Astrocyte of the cerebellum (primary cell): ENCODE data around the gene DPH3.

Source experiments
- DNase-seq: peaks from one replicate; pipeline ENCODE4 v3.0.0-alpha.2; 2011; ENCODE audit warnings: low read depth
- H3K4me3 ChIP-seq: 2 replicates; pipeline ENCODE4 v1.5.1; 2011; ENCODE audit warnings: mild to moderate bottlenecking, low read depth, low read length, moderate library complexity
- CTCF ChIP-seq: IDR thresholded peaks from 2 replicates; pipeline ENCODE4 v1.5.1; 2012; ENCODE audit warnings: low read length, low read depth, moderate library complexity, mild to moderate bottlenecking; ENCODE audit errors: missing control alignments
- in situ Hi-C: cut with HindIII; loops from 2 replicates; pipeline ENCODE4 v1.10.0; 2017; ENCODE audit warnings: low sequenced_read_pairs

Gene DPH3

GRCh38 chr3:16252988-16253387 lies 11.8 kb downstream of the DPH3 start:
- no peak overlapping the region for H3K4me3 ChIP-seq
- TF ChIP-seq CTCF: no peak
- no peak for DNase-seq
- in situ Hi-C loops: no loop called here

DNA sequence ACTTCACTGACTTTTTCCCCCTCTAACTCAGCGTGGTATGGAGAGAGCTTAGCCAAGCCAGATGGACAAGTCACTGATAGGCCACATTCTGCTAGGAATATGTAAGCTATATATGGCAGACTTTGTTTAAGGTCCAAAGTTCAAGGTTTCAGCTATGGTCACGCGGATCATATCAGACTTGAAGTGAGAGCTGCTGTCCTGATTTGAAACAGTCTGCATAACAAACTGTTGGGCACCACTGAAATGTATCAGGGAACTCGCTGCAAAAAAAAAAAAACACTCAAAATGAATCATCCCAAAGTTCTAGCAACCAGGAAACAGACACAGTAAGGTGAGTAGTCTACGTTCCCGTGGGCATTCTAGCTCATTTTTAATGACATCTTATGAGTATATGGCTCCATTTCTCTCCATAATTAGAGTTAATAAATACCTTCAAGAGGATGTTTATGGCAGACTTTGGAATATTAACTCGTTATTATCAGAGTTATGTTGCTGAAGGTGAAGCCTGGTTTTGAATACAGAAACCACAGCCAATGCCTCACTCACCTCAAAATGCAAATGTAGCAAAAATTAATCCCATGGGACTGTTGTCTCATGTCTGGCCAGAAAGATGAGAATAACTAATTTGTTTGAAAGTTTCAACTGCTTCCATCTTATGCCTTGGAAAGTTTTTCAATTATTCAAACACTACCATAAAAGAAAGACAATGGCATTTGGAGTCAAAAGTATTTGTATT lies 12.3 kb downstream of the DPH3 start:
- DNase-seq: no peak
- H3K4me3 ChIP-seq: no peak overlapping the region
- no peak for TF ChIP-seq CTCF
- in situ Hi-C loops: no loop called here

GRCh38 chr3:16251316-16252085 lies 13.2 kb downstream of the DPH3 start:
- no peak for TF ChIP-seq CTCF
- in situ Hi-C loops: no loop called here

DNA sequence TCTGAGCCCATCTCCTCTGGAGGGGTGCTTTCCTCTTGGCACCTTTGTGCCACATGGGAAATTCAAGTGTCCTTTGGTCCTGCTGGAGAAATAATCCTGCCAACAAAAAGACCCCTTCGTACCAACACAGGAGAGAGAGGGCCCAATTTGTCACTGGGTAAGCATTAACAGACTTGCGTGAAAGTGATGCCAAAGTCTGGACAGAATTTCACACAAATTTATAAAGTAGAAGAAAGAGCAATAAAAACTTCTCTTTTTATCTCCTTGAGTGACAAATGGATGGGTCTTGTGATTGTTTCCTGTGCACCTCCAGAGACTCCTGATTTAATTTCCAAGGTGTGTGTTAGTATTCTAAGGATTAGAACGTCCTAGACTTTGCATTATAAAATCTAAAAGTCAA lies 14.9 kb downstream of the DPH3 start:
- in situ Hi-C loops: loop anchor here (25.0 kb wide), 1 partner anchor 613 kb away; no protein-coding TSS in a partner anchor
- DNase-seq: no peak
- TF ChIP-seq CTCF: no peak
- no peak overlapping the region for H3K4me3 ChIP-seq

More at GRCh38 chr3:16251316-16252085, 13.2 kb downstream of the DPH3 start:
- no peak overlapping the region for H3K4me3 ChIP-seq
- DNase-seq: no peak

- in situ Hi-C loops: loop anchor here (25.0 kb wide), 1 partner anchor 612 kb away; no protein-coding TSS in a partner anchor
- TF ChIP-seq CTCF: peak; percentile 53
- DNase-seq: no peak
Observed at GRCh38 chr3:16249336-16249735, 15.4 kb downstream of the DPH3 start.

GRCh38 chr3:16248556-16248955 lies 16.2 kb downstream of the DPH3 start:
- no peak for TF ChIP-seq CTCF
- no peak overlapping the region for H3K4me3 ChIP-seq
- in situ Hi-C loops: loop anchor here (25.0 kb wide), 1 partner anchor 611 kb away; no protein-coding TSS in a partner anchor
- no peak for DNase-seq

More at GRCh38 chr3:16249336-16249735, 15.4 kb downstream of the DPH3 start:
- no peak overlapping the region for H3K4me3 ChIP-seq
